ENCODE results near the gene UBE2J1. TPM values are rescaled to one million over a fixed set of nuclear protein-coding genes. Genes with fewer than 3 reads are reported as not detected.
A peak's percentile ranks its signal among the peaks of the same experiment; 100 is the strongest.

UBE2J1 gene
- total and polyA plus RNA-seq, 9 of the 15 experiments (the other 6 are each of a cell fraction or from before 2014, with no cell fraction given) = 11.6 to 32.6 (median 22.0) TPM

DNA sequence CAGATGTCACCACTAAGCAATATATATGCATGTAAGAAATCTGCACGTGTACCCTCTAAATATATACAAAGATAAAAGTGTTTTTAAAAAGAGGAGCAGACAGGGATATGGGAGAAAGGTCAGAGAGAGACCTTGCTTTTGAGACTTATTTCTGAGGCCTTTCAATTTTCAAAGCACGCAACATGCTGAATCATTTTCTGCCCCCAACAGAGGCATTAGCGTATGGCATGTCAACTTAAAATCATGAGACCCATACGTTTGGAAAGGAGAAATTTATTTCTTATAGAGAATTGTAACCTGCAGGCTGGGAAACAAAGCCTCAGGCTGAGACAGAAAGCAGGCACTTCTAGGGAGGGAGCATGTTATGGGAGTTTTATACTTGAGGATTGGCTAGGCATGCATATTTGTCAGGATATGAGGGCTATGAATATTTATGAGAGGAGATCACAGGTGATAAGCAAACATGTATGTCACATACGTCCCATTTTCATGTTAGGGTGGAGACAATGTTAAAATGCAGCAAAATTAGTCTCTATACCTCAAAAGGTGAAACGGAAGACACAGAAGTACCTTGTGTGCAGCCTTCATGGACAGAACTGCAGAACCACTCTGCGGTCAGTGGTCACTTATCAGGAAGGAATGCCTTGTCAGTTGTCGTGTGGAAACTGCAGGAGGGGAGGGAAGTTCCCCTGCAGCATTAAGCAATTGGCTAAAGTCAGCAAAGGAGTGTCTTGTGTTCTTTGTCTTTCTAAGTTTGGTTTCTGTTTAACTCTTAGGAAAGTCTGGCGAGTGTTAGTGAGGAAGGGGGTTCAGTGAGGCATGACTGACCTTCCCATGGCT lies 31.2 kb downstream of the UBE2J1 start (continued):
- TF ChIP-seq ZNF318 (IDR thresholded peaks at IDR 0.05; ENCODE audit: borderline replicate concordance in 1 of 2, low read depth in 1 of 2) (no peak), ZNF695 (CRISPR knock-in tag; IDR thresholded peaks at IDR 0.05) (no peak), HNRNPLL (IDR thresholded peaks at IDR 0.05; ENCODE audit: low read depth, low read length, poor library complexity, severe bottlenecking) (no peak), EWSR1 (IDR thresholded peaks at IDR 0.05; ENCODE audit: borderline replicate concordance, low read depth, partially characterized antibody) (no peak), RCOR1 (IDR thresholded peaks at IDR 0.05; ENCODE audit: borderline replicate concordance in 1 of 2, low read depth in 2 of 2, low read length in 2 of 2) (peak in 1 of 2 experiments; percentile 81; a peak in 2 of 4 replicates), ZNF583 (CRISPR knock-in tag; IDR thresholded peaks at IDR 0.05) (no peak), SLC30A9 (CRISPR knock-in tag; IDR thresholded peaks at IDR 0.05) (no peak), KHSRP (IDR thresholded peaks at IDR 0.05) (no peak), ZNF232 (CRISPR knock-in tag; IDR thresholded peaks at IDR 0.05) (no peak), ZBTB34 (CRISPR knock-in tag; IDR thresholded peaks at IDR 0.05) (no peak), TEAD2 (tag; IDR thresholded peaks at IDR 0.05) (no peak), DNMT1 (IDR thresholded peaks at IDR 0.05) (no peak)
- TF ChIP-seq, protein P1, sequence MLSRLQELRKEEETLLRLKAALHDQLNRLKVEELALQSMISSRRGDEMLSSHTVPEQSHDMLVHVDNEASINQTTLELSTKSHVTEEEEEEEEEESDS (CRISPR knock-in tag; IDR thresholded peaks at IDR 0.05) = no peak
- TF ChIP-seq, protein P2, sequence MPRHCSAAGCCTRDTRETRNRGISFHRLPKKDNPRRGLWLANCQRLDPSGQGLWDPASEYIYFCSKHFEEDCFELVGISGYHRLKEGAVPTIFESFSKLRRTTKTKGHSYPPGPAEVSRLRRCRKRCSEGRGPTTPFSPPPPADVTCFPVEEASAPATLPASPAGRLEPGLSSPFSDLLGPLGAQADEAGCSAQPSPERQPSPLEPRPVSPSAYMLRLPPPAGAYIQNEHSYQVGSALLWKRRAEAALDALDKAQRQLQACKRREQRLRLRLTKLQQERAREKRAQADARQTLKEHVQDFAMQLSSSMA (CRISPR knock-in tag; IDR thresholded peaks at IDR 0.05) = no peak
- TF ChIP-seq, protein P3, sequence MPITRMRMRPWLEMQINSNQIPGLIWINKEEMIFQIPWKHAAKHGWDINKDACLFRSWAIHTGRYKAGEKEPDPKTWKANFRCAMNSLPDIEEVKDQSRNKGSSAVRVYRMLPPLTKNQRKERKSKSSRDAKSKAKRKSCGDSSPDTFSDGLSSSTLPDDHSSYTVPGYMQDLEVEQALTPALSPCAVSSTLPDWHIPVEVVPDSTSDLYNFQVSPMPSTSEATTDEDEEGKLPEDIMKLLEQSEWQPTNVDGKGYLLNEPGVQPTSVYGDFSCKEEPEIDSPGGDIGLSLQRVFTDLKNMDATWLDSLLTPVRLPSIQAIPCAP (CRISPR knock-in tag; IDR thresholded peaks at IDR 0.05; ENCODE audit: borderline replicate concordance) = no peak
